Measurements from ENCODE around the gene EPB41L4B.

Gene EPB41L4B

GRCh38 chr9:109269081-109269480 lies 51.8 kb downstream of the EPB41L4B start:
- DNase-seq: no peak

GRCh38 chr9:109267555-109267954 lies 53.3 kb downstream of the EPB41L4B start:
- DNase-seq: no peak

GRCh38 chr9:109264877-109265587 lies 55.8 kb downstream of the EPB41L4B start:
- no peak for DNase-seq

GRCh38 chr9:109263358-109263757 lies 57.5 kb downstream of the EPB41L4B start:
- no peak for DNase-seq

- DNase-seq: no peak
Measured at GRCh38 chr9:109258481-109259302, 62.2 kb downstream of the EPB41L4B start.

- no peak for DNase-seq
Measured at GRCh38 chr9:109256336-109256735, 64.5 kb downstream of the EPB41L4B start.

- DNase-seq: no peak
Measured at GRCh38 chr9:109255394-109255793, 65.5 kb downstream of the EPB41L4B start.

- no peak for DNase-seq
Measured at GRCh38 chr9:109254317-109254716, 66.5 kb downstream of the EPB41L4B start.

GRCh38 chr9:109253637-109254284 lies 67.1 kb downstream of the EPB41L4B start:
- no peak for DNase-seq

- DNase-seq: no peak
Measured at GRCh38 chr9:109253241-109253636, 67.6 kb downstream of the EPB41L4B start.

GRCh38 chr9:109252291-109252690 lies 68.6 kb downstream of the EPB41L4B start:
- DNase-seq: no peak

GRCh38 chr9:109251776-109252106 lies 69.1 kb downstream of the EPB41L4B start:
- DNase-seq: no peak

GRCh38 chr9:109251080-109251775 lies 69.6 kb downstream of the EPB41L4B start:
- DNase-seq: no peak

- no peak for DNase-seq
Measured at GRCh38 chr9:109250771-109251079, 70.1 kb downstream of the EPB41L4B start.

- no peak for DNase-seq
Measured at GRCh38 chr9:109250311-109250741, 70.5 kb downstream of the EPB41L4B start.

- no peak for DNase-seq
Measured at GRCh38 chr9:109249615-109250014, 71.2 kb downstream of the EPB41L4B start.

GRCh38 chr9:109248133-109248581 lies 72.7 kb downstream of the EPB41L4B start:
- no peak for DNase-seq

GRCh38 chr9:109247228-109247627 lies 73.6 kb downstream of the EPB41L4B start:
- no peak for DNase-seq

- DNase-seq: no peak
Measured at GRCh38 chr9:109246533-109246932, 74.3 kb downstream of the EPB41L4B start.

- no peak for DNase-seq
Measured at GRCh38 chr9:109245310-109245897, 75.5 kb downstream of the EPB41L4B start.

- DNase-seq: peak; percentile 69
Measured at GRCh38 chr9:109244179-109245132, 76.4 kb downstream of the EPB41L4B start.

GRCh38 chr9:109242741-109243140 lies 78.1 kb downstream of the EPB41L4B start:
- no peak for DNase-seq

All from CD4-positive, alpha-beta T cell treated with Interleukin-17A for 4 hours (primary cell).